Measurements from ENCODE around the gene RBM39. TPM values are rescaled to one million over a fixed set of nuclear protein-coding genes. Genes with fewer than 3 reads are reported as not detected.
"Not testable (repeated sequence)": the region's sequence is repeated elsewhere in the genome, so short reads cannot be mapped to it uniquely, and the experiment has no call there.

The RBM39 gene
- polyA plus RNA-seq, 5 donors: 502 to 797 (median 733) TPM

GRCh38 chr20:35729836-35730582 is 12.1 kb downstream of the RBM39 start:
- DNase-seq: no peak

- DNase-seq: no peak
These were observed 12.7 kb downstream of the RBM39 start for GRCh38 chr20:35729283-35729807.

DNA sequence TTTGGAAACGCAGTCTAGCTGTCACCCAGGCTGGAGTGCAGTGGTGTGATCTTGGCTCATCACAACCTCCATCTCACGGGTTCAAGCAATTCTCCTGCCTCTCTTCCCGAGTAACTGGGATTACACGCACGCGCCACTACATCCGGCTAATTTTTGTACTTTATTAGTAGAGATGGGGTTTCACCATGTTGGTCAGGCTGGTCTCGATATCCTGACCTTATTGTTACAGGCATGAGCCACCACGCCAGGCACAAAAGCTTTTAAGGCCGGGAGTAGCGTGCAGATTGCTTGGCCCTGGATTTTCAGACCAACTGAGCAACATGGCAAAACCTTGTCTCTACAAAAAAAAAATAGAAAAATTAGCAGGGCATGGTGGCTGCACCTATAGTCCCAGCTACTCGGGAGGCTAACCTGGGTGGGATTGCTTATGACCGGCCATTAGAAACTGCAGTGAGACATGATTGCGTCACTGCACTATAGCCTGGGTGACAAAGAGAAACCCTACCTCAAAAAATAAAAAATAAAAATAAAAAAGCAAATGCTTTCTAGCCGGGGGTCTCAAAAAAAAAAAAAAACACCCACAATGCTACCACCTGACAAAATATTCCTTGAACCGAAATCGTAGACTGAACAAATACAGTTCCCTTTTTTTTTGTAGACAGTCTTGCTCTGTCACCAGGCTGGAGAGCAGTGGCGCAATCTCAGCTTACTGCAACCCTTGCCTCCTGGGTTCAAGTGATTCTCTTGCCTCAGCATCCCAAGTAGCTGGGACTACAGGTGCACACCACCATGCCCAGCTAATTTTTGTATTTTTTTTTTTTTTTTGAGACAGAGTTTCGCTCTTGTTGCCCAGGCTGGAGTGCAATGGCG is 15.0 kb downstream of the RBM39 start:
- DNase-seq: no peak

GRCh38 chr20:35724321-35725230 is 17.5 kb downstream of the RBM39 start:
- no peak for DNase-seq

GRCh38 chr20:35723652-35724320 is 18.3 kb downstream of the RBM39 start:
- not testable (repeated sequence) for DNase-seq

DNA sequence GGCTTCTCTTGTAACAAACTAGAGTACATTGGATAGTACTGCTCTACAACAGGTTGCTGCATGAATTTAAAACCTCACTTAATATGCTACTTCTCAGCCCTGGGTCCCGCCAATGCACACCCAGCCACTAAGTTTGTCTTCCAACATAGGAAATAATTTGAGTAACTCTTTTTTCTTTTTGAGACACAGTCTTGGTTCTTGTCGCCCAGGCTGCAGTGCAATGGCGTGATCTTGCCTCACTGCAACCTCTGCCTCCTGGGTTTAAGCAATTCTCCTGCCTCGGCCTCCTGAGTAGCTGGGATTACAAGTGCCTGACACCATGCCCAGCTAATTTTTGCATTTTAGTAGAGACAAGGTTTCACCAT is 18.8 kb downstream of the RBM39 start:
- DNase-seq: not testable (repeated sequence)

DNA sequence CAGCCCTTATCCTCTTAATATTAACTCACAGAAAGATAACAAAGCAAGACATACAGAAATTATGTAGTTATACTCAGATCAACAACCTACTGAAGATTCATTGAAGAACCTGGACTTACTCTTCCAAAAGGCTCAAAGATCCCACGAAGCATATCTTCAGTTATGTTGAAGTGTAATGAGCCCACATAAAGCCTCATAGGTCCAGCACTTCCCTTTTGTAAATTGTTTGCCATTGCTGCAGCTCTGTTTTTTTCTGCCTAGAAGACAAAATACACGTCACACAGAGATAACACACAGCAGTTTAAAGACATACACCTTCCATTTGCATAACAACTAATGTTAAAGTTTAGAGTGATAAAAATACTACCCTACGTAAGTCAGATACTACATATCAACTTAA is 20.4 kb downstream of the RBM39 start:
- DNase-seq: no peak

DNA sequence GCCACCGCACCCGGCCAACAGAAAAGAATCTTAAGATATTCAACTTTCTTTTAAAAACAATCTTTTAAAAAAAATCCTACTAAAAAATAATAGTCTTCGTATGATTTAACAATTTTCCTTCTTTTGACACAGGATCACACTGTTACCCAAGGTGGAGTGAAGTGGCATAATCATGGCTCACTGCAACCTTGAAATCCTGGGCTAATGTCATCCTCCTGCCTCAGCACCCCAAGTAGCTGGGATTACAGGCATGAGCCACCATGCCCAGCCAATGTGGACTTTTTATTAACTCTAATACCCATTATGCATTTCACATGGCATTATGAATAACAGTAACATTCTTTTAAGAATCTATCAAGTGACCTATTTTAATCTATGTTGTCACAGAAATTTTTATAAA is 20.8 kb downstream of the RBM39 start:
- no peak for DNase-seq

GRCh38 chr20:35720165-35721123 is 21.6 kb downstream of the RBM39 start:
- DNase-seq: no peak

GRCh38 chr20:35719717-35720116 is 22.3 kb downstream of the RBM39 start:
- DNase-seq: no peak

GRCh38 chr20:35718972-35719635 is 23.0 kb downstream of the RBM39 start:
- no peak for DNase-seq

GRCh38 chr20:35718321-35718720 is 23.7 kb downstream of the RBM39 start:
- not testable (repeated sequence) for DNase-seq

DNA sequence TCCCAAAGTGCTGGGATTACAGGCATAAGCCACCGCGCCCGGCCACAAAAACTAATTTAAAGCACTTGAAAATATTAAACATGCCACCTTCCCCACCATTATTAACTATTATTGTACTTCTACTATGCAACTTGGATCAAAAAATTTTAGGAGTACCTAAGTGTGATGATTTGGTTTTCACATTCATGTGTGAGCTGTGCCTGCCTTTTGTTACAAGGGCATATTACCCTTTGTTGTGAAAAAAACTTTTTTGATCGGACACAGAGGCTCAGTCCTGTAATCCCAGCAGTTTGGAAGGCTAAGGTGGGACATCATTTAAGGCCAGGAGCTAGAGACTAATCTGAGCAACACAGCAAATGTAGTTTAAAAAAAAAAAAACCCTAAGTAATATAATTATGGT is 25.7 kb downstream of the RBM39 start:
- no peak for DNase-seq

GRCh38 chr20:35715652-35716051 is 26.4 kb downstream of the RBM39 start:
- no peak for DNase-seq

DNA sequence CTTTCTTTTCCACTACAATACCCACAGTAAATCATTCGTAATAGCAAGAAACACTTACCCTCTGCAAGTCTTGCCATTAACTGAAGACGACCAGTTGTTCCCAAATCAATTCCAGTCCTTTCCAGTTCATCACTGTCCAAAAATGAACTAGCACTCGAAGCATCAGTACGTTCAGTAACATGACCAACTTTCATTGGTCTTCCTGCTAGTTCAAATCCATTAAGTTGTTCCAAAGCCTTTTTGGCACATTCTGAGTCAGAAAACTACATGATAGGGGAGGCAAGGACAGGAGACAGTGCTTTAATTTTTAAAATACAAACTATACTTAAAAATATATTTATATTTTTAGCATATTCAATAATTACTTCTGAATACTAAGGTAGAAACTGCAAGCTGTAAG is 27.9 kb downstream of the RBM39 start:
- no peak for DNase-seq

DNA sequence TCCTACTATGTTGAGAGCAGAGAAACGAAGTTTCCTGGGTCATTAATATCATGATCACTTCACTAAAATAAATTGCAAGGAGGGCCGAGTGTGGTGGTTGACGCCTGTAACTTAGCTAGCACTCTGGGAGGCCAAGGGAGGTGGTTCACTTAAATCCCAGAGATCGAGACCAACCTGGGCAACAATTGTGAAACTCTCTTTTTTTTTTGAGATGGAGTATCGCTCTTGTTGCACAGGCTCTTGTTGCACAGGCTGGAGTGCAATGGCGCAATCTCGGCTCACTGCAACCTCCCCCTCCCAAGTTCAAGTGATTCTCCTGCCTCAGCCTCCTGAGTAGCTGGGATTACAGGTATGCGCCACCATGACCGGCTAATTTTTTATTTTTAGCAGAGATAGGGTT is 28.9 kb downstream of the RBM39 start:
- not testable (repeated sequence) for DNase-seq

GRCh38 chr20:35711588-35712209 is 30.4 kb downstream of the RBM39 start:
- no peak for DNase-seq

GRCh38 chr20:35710884-35711587 is 31.0 kb downstream of the RBM39 start:
- DNase-seq: no peak
